Renal cortex interstitium (tissue), 11 donors: ENCODE measurements around the gene SYF2. TPM values are rescaled to one million over a fixed set of nuclear protein-coding genes. Genes with fewer than 3 reads are reported as not detected.

Experiments
- DNase-seq, 11 donors: peaks; one replicate each; pipeline ENCODE4 v3.0.0-alpha.2; 2013; ENCODE audit warnings: low read depth in 9 of 11, low spot score in 4 of 11; ENCODE audit errors: extremely low read depth in 1 of 11
- polyA plus RNA-seq, 3 donors: library from polyadenylated mRNA; unstranded; fragments of 120-200 nt; gene quantifications; one replicate each; pipeline ENCODE4 v1.2.1, GENCODE V29; 2013; ENCODE audit not compliant: insufficient read length in 3 of 3

Gene SYF2
- polyA plus RNA-seq, 3 donors: 94.5 to 125 (median 105) TPM

GRCh38 chr1:25219661-25220251, 12.5 kb downstream of the SYF2 start:
- no peak for DNase-seq

GRCh38 chr1:25217598-25218232, 14.6 kb downstream of the SYF2 start:
- no peak for DNase-seq

DNA sequence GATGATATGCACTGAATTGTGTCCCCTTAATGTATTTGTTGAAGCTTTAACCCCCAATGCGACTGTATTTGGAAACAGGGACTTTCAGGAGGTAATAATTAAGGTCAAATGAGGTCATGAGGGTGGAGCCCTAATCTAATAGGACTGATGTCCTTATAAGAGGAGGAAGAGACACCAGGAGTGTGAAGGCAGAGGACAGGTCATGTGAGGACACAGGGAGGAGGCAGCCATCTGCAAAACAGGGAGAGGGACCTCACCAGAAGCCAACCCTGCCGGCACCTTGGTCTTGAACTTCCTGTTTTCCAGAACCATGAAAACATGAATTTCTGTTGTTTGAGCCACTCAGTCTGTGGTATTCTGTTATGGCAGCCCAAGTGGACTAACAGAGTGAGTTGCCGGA, 15.3 kb downstream of the SYF2 start:
- no peak for DNase-seq

DNA sequence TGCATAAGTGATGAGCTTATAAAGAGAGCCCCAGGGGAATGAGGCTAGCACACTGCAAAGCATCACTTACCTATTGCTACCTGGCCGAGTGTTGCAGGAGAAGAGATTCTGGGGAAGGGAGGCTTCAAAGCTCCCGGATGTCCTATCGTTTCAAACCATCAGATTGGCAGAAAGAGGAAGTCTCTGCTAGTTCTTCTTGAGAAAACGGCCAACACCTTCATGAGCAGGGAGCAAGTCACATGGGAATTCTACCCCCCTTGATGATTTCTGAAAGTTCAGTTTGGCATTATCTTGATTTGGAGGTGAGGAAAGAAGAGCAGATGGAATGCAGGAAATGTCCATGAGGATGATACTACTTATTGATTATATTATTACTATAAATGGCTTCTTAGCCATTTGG, 16.2 kb downstream of the SYF2 start:
- DNase-seq: no peak

DNA sequence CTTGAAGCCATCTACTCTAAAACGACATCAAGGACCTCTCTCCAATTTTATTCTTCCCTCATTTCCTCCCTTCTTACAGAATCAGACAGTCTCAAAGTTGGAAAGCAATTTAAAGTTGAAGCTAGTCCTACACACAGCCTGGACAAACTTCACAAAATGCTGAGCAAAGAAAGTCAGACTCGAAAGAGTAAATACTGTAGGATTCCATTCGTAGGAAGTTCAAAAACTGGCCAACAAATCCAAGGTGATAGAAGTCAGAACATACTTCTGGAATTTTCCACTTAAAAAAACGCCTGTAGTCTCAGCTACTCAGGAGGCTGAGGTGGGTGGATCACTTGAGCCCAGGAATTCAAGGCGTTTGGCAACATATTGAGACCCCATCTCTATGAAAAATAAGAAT, 19.6 kb downstream of the SYF2 start:
- DNase-seq: no peak

DNA sequence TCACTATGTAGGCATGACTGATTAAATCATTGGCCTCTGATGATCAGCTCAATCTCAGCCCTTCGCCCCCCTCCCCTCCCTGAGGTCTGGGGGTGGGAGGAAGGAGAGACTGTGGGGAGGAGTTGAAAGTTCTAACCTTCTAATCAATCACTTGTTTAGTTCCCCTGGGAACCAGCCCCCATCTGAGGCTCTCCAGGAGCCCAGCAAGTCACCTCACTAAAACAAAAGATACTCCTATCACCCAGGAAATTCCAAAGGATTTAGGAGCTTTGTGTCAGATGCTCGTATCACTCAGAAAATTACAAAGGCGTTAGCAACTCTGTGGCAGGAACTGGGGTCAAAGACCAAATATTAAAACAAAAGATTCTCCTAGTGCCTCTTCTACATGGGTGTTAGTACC, 21.6 kb downstream of the SYF2 start:
- DNase-seq: no peak

GRCh38 chr1:25209516-25209915, 22.8 kb downstream of the SYF2 start:
- no peak for DNase-seq

GRCh38 chr1:25208561-25209222, 23.6 kb downstream of the SYF2 start:
- DNase-seq: no peak

GRCh38 chr1:25208092-25208491, 24.2 kb downstream of the SYF2 start:
- no peak for DNase-seq

- DNase-seq: no peak
Measured at GRCh38 chr1:25206201-25206600, 26.1 kb downstream of the SYF2 start.

DNA sequence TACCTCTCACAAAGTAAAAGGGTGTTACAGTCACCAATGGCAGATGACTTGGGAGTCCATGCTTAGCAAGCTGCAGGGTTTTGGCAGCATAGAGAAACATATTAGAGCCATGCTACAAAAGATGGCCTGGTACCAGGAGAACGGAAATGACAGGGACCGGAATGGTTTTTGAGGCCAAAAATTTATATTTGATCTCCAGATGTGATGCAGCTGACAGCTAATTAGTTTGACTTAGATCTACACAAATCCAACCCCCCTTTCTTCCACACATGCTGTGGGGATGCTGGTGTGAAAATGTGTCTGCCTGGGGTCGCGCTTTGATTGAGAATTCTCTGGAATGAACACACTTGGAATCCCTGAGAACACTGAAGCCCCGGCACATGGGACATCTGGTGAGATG, 26.5 kb downstream of the SYF2 start:
- DNase-seq: no peak

DNA sequence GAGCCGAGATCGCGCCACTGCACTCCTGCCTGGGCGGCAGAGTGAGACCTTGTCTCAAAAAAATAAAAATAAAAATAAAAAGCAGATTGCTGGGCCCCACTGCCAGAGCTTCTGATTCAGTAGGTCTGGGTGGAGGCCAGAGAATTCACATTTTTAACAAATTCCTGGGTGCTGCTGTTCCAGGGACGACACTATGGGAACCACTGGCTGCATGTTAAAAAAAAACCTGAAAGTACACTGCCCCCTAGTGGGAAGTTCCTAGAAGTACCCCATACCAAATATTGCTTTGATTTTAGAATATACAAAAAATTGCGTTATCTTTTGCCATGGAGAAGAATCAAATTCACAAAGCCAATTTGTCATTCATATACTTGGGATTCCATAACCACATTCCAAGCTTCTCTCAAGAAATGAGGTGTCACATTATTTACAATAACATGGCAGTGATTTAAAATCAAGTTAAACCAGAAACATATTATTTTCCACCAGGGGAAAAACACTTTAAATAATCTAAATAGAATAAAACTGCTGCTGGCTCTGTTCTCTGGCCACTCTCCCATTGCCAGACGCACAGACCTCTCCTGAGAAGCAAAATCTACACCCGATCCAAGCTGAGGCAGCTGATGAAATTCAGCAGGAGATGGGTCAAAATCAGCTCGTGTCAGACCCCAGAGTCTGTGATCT, 27.4 kb downstream of the SYF2 start:
- peak in 1 of 11 donors; percentile 45 for DNase-seq

DNA sequence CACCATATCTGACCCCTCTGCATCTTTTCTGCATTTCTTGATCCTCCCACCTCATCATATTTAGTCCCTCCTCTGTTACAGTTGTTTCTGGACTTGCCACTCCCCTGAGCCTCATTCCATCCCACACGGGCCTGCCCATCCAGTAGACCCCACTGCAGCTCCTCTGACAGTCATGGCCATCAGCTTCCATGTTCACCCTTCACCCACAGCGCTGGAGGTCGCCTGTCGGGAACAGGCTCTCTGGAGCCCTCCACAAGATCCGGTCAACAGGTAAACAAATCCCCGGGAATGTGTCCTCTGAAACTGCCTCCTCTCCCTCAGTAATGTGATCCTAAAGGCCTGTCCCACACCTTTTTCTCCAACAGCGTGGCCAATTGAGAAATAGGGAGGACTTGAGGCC, 31.3 kb downstream of the SYF2 start:
- no peak for DNase-seq

DNA sequence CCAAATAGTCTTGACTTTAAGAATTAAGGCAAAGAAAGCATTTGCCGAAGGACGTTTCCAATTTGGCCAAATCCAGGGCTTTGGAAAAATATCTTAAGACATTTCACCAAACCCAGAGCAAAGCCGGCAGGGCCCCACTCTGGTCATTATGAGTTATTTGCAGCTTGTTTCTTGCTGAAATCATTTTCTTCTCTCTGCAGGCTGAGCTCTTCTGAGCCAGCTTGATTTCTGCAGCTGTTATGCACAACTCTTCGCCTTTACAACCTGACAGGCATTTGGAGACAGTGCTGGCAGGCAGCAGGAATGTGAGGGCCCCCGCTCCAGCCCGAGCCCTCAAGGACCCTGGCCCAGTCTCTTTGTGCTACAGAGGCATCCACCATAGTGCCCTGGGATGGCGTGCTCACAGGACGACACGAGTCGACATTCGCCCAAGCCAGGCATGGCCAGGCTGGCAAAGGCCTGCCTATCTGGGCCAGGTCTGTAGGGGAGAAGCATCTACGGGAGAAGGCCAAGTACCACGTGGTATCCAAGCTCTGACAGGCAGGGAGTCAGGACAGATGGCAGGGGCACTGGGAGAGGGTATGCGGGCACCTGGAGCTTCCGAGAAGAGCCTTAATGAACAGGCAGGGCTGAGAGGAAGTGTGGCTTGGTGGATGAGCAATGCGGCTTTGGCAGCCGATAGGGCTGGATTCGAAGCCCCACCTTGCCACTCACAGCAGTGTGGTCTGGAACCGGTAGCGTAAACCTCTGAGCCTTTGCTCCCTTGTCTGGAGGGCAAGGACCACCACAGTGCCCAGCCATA, 32.3 kb downstream of the SYF2 start:
- peak in 2 of 11 donors; percentile 43 to 57 for DNase-seq

GRCh38 chr1:25198663-25199252, 33.5 kb downstream of the SYF2 start:
- no peak for DNase-seq

GRCh38 chr1:25197982-25198662, 34.2 kb downstream of the SYF2 start:
- no peak for DNase-seq

GRCh38 chr1:25197235-25197975, 34.9 kb downstream of the SYF2 start:
- DNase-seq: peak in 3 of 11 donors; percentile 60 to 81 (median 75)

DNA sequence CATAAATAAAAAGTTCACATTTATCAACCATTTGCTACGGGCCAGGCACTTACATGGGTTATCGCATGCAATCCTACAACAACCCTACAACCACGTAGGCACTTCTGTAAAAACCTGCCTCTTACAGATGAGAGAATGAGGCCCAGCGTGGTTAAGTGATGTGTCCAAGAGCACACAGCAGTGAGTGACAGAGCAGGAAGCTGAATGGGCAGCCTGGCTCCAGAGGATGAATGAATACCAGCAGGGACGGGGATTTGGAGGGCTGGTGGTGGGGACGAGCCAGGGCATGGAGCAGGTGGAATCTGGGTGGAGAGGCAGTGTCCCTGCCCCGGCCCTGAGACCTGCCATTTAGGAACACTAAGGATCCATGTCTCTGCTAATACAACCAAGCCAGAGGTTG, 35.5 kb downstream of the SYF2 start:
- no peak for DNase-seq
